Measurements from ENCODE around the gene AARS1.

GRCh38 chr16:70337814-70338213 is 48.5 kb upstream of the AARS1 start:
- TF ChIP-seq CTCF (IDR thresholded peaks at IDR 0.05; ENCODE audit: insufficient read depth, low read length) (no peak), REST (IDR thresholded peaks at IDR 0.05; ENCODE audit: insufficient replicate concordance, low read depth) (no peak), POLR2AphosphoS5 (IDR thresholded peaks at IDR 0.05; ENCODE audit: low read depth) (no peak), GABPA (IDR thresholded peaks at IDR 0.05; ENCODE audit: low read depth) (no peak)
